Stimulated activated CD8-positive, alpha-beta memory T cell treated with anti-CD3 and anti-CD28 coated beads, Interleukin-12 subunit alpha, Interleukin-12 subunit beta, amount 100 ng/mL, for 24 hours (primary cell): ENCODE measurements around the gene PAF1.
A peak's percentile ranks its signal among the peaks of the same experiment; 100 is the strongest.
"Not testable (repeated sequence)": the region's sequence is repeated elsewhere in the genome, so short reads cannot be mapped to it uniquely, and the experiment has no call there.

Experiments used
- DNase-seq: peaks from one replicate; pipeline ENCODE4 v3.0.0-alpha.2; 2020; ENCODE audit errors: extremely low read depth

PAF1 gene

GRCh38 chr19:39355253-39355652 is 35.7 kb downstream of the PAF1 start:
- DNase-seq = no peak

GRCh38 chr19:39352381-39353255 is 38.3 kb downstream of the PAF1 start:
- DNase-seq = no peak

- DNase-seq = no peak
Measured at GRCh38 chr19:39351537-39352064, 39.3 kb downstream of the PAF1 start.

- no peak for DNase-seq
Measured at GRCh38 chr19:39350156-39350555, 40.8 kb downstream of the PAF1 start.

- DNase-seq = no peak
Measured at GRCh38 chr19:39349326-39349725, 41.6 kb downstream of the PAF1 start.

GRCh38 chr19:39347332-39348164 is 43.4 kb downstream of the PAF1 start:
- no peak for DNase-seq

GRCh38 chr19:39345956-39346355 is 45.0 kb downstream of the PAF1 start:
- no peak for DNase-seq

- DNase-seq = no peak
Measured at GRCh38 chr19:39342647-39343305, 48.1 kb downstream of the PAF1 start.

- DNase-seq = peak; percentile 98
Measured at GRCh38 chr19:39341719-39342604, 48.9 kb downstream of the PAF1 start, which contains the start of gene SAMD4B. SAMD4B (plus strand) TSS chr19:39342421; CDS start chr19:39356894, 14,473 bp downstream.

GRCh38 chr19:39341129-39341718 is 49.7 kb downstream of the PAF1 start:
- no peak for DNase-seq

- not testable (repeated sequence) for DNase-seq
Measured at GRCh38 chr19:39340156-39340555, 50.8 kb downstream of the PAF1 start.

GRCh38 chr19:39339674-39340073 is 51.2 kb downstream of the PAF1 start:
- DNase-seq = no peak

- no peak for DNase-seq
Measured at GRCh38 chr19:39336483-39336882, 54.4 kb downstream of the PAF1 start.
